ENCODE data around the gene RRAD.

RRAD gene

DNA sequence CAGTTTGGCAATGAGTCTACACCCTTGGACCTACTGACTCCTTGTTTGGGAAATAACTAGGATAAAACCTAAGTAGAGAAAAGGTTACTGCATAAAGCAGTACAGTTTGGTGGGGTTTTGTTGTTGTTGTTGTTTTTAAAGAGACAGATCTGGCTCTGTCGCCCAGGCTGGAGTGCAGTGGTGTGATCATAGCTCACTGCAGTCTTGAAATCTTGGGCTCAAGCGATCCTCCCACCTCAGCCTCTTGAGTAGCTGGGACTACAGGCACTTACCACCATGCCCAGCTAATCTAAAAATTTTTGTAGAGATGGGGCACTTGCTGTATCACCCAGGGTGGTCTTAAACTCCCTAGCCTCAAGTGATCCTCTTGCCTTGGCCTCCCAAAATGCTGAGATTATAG, 43.8 kb downstream of the RRAD start:
- TF ChIP-seq ELF4 (IDR thresholded peaks at IDR 0.05) (no peak), ZNF384 (IDR thresholded peaks at IDR 0.05) (no peak), NFRKB (IDR thresholded peaks at IDR 0.05) (no peak), CTBP1 (IDR thresholded peaks at IDR 0.05; ENCODE audit: borderline replicate concordance) (no peak), FOXM1 (IDR thresholded peaks at IDR 0.05; ENCODE audit: borderline replicate concordance) (no peak), SUZ12 (IDR thresholded peaks at IDR 0.05) (no peak), L3MBTL2 (conservative IDR thresholded peaks at IDR 0.05) (no peak), LEF1 (IDR thresholded peaks at IDR 0.05; ENCODE audit: borderline replicate concordance) (no peak), HDGF (IDR thresholded peaks at IDR 0.05; ENCODE audit: borderline replicate concordance) (no peak), BHLHE40 (IDR thresholded peaks at IDR 0.05; ENCODE audit: borderline replicate concordance) (no peak), FOXA1 (IDR thresholded peaks at IDR 0.05) (no peak), SP1 (IDR thresholded peaks at IDR 0.05) (no peak), FOXK2 (IDR thresholded peaks at IDR 0.05) (no peak), TARDBP (IDR thresholded peaks at IDR 0.05) (no peak), ARNT (IDR thresholded peaks at IDR 0.05) (no peak)
- TF ChIP-seq, protein P1, sequence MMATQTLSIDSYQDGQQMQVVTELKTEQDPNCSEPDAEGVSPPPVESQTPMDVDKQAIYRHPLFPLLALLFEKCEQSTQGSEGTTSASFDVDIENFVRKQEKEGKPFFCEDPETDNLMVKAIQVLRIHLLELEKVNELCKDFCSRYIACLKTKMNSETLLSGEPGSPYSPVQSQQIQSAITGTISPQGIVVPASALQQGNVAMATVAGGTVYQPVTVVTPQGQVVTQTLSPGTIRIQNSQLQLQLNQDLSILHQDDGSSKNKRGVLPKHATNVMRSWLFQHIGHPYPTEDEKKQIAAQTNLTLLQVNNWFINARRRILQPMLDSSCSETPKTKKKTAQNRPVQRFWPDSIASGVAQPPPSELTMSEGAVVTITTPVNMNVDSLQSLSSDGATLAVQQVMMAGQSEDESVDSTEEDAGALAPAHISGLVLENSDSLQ (IDR thresholded peaks at IDR 0.05) = no peak
- ChIA-PET CTCF (interaction anchor here (0.8 to 1.5 kb wide), 5 partner anchors 9 to 273 kb away, joined by 3 to 6 read pairs (median 3); no protein-coding TSS in a partner anchor), POLR2A (interaction anchor here (1.0 to 2.5 kb wide), 2 partner anchors 18 to 51 kb away, joined by 3 to 8 read pairs; partner anchors contain the start of gene NAE1)
- peak; percentile 1 for DNase-seq (ENCODE audit: extremely low spot score)

- TF ChIP-seq HDGF (IDR thresholded peaks at IDR 0.05; ENCODE audit: borderline replicate concordance) (no peak), ARNT (IDR thresholded peaks at IDR 0.05) (no peak), SP1 (IDR thresholded peaks at IDR 0.05) (no peak), L3MBTL2 (conservative IDR thresholded peaks at IDR 0.05) (no peak), NFRKB (IDR thresholded peaks at IDR 0.05) (no peak), SUZ12 (IDR thresholded peaks at IDR 0.05) (no peak), BHLHE40 (IDR thresholded peaks at IDR 0.05; ENCODE audit: borderline replicate concordance) (no peak), ELF4 (IDR thresholded peaks at IDR 0.05) (no peak), TARDBP (IDR thresholded peaks at IDR 0.05) (no peak), FOXK2 (IDR thresholded peaks at IDR 0.05) (no peak), FOXM1 (IDR thresholded peaks at IDR 0.05; ENCODE audit: borderline replicate concordance) (no peak), CTBP1 (IDR thresholded peaks at IDR 0.05; ENCODE audit: borderline replicate concordance) (no peak), FOXA1 (IDR thresholded peaks at IDR 0.05) (no peak), ZNF384 (IDR thresholded peaks at IDR 0.05) (no peak), LEF1 (IDR thresholded peaks at IDR 0.05; ENCODE audit: borderline replicate concordance) (no peak)
- TF ChIP-seq, protein P1 (IDR thresholded peaks at IDR 0.05) = no peak
These were observed 44.3 kb downstream of the RRAD start for GRCh38 chr16:66881014-66881417.

GRCh38 chr16:66880288-66881013, 44.9 kb downstream of the RRAD start, which contains the start of gene PDP2:
Gene PDP2, plus strand, starts transcription at chr16:66880515. Its CDS starts 3,770 bp downstream, at chr16:66884285.
- TF ChIP-seq ELF4 (IDR thresholded peaks at IDR 0.05) (no peak), L3MBTL2 (conservative IDR thresholded peaks at IDR 0.05) (peak; percentile 38; the same call in 1 of the 2 replicates), TARDBP (IDR thresholded peaks at IDR 0.05) (no peak), CTBP1 (IDR thresholded peaks at IDR 0.05; ENCODE audit: borderline replicate concordance) (no peak), ARNT (IDR thresholded peaks at IDR 0.05) (no peak), FOXK2 (IDR thresholded peaks at IDR 0.05) (no peak), LEF1 (IDR thresholded peaks at IDR 0.05; ENCODE audit: borderline replicate concordance) (no peak)
- TF ChIP-seq, protein P1 (IDR thresholded peaks at IDR 0.05) = peak; percentile 100
- CTCF ChIA-PET = interaction anchor here (0.5 to 1.5 kb wide), 6 partner anchors 8 to 47 kb away, joined by 3 to 9 read pairs (median 4); no protein-coding TSS in a partner anchor
- POLR2A ChIA-PET = interaction anchor here (0.6 to 2.5 kb wide), 11 partner anchors 8 to 50 kb away, joined by 3 to 8 read pairs (median 4); partner anchors contain the start of gene NAE1
- peak; percentile 99 for DNase-seq (ENCODE audit: extremely low spot score)

More at GRCh38 chr16:66881014-66881417, 44.3 kb downstream of the RRAD start:
- POLR2A ChIA-PET = interaction anchor here (0.6 to 2.5 kb wide), 8 partner anchors 8 to 50 kb away, joined by 3 to 8 read pairs (median 4); partner anchors contain the start of gene NAE1
- no peak for DNase-seq (ENCODE audit: extremely low spot score)
- CTCF ChIA-PET = interaction anchor here (0.5 to 1.5 kb wide), 8 partner anchors 8 to 272 kb away, joined by 3 to 9 read pairs (median 4); no protein-coding TSS in a partner anchor

DNA sequence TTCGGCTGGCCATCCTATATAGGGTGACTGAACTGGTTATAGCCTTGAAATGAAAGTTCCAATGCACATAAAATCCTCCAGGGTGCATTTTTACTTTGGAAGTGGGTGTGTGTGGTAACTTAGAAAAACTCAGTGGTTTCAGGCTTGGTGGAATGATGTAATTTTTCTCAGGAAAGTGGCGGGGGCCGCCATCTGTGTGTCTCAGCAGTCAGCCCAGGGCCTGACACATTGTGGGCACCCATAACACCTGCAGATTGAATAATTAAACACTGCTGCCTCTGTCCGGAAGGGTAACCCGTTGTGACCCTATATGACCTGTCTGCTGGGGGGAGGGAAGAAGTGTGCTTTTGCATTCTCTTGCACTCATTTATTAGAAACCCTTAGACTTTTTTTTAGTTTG, 47.3 kb downstream of the RRAD start:
- TF ChIP-seq BHLHE40 (IDR thresholded peaks at IDR 0.05; ENCODE audit: borderline replicate concordance) = no peak
- TF ChIP-seq ZNF384 (IDR thresholded peaks at IDR 0.05) = no peak
- no peak for TF ChIP-seq ELF4 (IDR thresholded peaks at IDR 0.05)
- TF ChIP-seq L3MBTL2 (conservative IDR thresholded peaks at IDR 0.05) = no peak
- TF ChIP-seq FOXM1 (IDR thresholded peaks at IDR 0.05; ENCODE audit: borderline replicate concordance) = no peak
- TF ChIP-seq NFRKB (IDR thresholded peaks at IDR 0.05) = no peak
- ChIA-PET CTCF (interaction anchor here (1.1 kb wide), 1 partner anchor 10 kb away, joined by 3 read pairs; no protein-coding TSS in a partner anchor), POLR2A (no interaction called here)
- DNase-seq (ENCODE audit: extremely low spot score) = no peak

DNA sequence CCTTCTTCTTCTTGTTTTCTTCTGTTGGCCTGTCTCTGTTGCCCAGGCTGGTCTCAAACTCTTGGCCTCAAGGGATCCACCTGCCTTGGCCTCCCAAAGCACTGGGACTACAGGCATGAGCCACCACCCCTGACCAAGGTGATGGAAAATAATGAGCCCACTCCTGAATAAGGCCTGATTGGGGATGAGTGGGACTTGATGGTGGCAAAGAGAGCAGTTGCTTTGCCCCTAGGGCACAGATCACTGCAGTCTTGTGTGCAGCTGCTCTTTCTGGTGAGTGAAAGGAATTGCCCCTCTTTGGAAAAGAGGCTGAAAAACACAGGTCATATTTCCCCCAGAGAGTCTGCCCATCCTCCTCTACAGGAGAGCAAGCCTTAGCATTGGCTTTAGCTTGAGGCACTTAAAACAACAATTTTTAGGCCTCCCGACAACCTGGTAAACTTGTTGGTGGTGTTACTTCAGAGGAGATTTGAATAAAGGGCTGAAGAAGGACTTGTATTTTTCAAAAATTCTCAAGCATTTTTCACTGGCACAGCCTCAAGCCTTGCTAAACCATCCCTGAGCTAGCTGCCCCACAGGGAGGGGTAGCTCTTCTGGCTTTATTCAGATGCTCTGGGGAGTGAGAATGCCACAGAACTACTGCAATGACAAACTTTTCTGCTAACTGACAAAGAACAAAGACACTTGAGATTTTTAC, 51.1 kb downstream of the RRAD start:
- POLR2A ChIA-PET = interaction anchor here (0.7 to 1.1 kb wide), 2 partner anchors 43 to 60 kb away, joined by 3 read pairs; partner anchors contain the start of genes CIAO2B and NAE1

More for the DNA sequence above, 51.1 kb downstream of the RRAD start:
- TF ChIP-seq BHLHE40 (IDR thresholded peaks at IDR 0.05; ENCODE audit: borderline replicate concordance) = no peak
- no peak for DNase-seq (ENCODE audit: extremely low spot score)
- CTCF ChIA-PET = interaction anchor here (1.1 to 1.5 kb wide), 3 partner anchors 21 to 146 kb away, joined by 4 to 8 read pairs (median 5); partner anchors contain the start of gene NAE1

Data from HEK293T (cell line).